AG08395 (cell line): ENCODE measurements around the gene HLF.

Experiments used
- DNase-seq: peaks from one replicate; pipeline ENCODE4 v3.0.0; 2012; ENCODE audit warnings: mixed read lengths, low spot score

HLF gene

DNA sequence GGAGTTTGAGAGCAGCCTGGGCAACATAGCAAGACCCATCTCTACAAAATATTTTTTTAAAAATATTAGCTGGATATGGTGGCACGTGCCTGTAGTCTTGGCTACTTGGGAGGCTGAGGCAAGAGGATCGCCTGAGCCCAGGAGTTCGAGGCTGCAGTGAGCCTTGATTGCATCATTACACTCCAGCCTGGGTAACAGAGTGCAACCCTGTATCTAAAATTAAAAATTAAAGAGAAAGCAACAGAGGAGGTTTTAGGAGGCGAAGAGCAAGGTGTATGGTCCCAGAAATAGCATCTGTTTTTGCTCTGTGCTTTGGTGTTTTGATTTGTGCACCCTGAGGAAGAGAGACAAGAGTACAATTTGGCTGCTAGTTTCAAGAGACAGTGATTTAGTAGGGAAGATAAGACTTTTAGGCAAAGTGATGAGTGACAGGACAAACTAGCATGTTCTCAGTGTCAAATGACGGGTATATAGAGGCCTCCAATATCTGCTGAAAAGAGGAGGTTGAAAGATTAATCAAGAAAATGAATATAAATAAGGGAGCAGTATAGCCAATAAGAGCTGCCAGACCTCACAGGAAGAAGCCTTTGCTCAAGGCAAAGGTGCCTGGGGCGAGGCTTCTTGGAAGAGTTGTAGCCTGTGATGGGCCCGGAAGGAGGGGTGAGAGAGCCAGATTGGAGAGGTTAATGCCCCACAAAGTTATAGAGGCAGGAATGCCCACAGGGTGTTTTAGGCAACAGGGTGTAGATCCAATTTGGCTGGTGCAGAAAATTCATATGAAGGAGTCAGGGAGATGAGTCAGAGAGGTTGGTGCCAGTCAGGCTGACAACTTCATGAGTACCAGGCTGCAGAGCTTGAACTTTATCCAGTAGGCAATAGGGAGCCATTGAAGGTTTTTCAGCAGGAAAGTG lies 11.4 kb downstream of the HLF start:
- DNase-seq: peak; percentile 14

DNA sequence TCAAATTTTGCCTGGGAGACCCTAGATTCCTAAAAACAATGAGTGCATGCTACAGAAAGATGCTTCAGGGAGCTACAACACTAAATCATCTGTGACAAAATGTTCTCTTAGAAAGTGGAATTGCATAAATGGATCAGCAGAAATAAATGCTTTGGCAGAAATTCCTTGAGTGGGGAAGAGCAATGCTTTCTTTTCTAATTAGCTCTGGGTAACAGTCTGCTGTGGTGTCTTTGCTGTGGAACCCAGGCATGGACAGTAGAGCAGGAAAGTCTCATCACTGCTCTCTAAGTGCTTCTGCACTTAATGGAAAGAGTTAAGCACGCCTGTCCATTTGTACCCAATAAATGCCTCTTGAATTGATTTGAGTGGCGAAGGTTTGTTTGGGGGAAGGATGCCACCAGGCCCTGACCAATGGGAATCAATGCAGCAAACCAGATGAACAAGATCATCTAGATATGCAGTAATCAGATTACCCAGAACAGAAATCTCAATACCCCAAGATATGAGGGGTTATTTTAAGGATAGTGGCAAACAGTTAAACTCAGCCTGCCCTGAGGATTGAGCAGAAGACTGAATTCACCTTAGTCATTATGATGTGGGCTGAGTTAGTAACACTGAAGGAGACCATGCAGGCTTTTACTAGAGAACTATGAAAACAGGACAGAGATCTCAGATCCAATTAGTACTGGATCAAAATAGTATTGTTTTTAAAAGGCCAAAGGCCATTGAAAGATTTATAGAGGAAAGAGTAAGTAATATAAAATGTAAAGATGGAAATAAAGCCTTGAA lies 13.6 kb downstream of the HLF start:
- DNase-seq: no peak

DNA sequence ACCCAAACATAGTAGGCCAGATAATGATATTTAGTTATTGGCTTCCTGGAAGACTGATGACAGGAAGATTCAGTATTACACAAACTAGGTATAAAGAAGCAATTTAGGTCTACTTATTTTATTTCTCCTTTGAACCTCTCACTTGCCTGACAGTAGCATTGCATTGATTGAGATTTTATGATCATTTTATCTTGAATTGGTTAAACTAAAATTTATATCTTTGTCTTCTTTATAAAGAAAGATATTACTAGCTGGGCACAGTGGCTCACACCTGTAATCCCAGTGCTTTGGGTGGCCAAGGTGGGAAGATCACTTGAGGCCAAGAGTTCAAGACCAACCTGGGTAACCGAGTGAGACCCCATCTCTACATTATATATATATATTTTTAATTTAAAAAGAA lies 14.4 kb downstream of the HLF start:
- DNase-seq: no peak

DNA sequence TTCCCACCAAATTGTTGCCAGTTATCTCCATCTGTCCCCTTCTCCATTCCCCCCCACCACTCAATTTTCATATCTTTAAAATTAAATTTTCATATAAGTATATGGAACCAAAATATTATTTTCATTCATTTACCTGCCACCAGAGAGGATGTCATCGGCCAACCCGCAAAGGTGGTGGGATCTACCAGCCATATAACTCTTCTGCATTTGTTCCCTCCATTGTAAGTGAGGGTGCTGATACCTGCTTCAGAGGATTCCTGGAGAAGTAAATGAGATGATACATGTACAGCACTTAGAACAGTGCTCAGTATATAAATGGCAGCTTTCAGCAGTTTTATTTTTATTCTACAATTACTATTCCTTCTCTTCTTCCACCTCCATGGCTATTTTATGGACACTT lies 15.0 kb downstream of the HLF start:
- DNase-seq: no peak

DNA sequence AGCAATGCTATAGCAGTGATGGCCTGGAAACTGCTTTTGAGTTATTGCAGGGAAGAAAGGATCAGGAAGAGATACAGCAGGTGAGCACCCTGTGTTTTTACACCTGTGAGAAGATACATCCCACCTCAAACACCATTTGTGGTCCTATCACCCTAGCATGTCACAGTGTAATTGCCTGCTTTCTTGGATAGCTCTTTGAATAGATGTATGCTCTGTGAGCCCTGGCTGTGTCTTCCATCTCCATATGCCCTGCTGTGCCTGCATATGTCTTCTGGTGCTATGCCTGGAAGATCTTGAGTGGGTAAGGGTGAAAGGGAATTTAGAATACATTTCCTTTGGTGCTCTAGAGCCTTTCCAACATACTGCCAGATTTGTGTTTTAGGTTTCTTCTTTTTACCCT lies 15.5 kb downstream of the HLF start:
- DNase-seq: no peak

DNA sequence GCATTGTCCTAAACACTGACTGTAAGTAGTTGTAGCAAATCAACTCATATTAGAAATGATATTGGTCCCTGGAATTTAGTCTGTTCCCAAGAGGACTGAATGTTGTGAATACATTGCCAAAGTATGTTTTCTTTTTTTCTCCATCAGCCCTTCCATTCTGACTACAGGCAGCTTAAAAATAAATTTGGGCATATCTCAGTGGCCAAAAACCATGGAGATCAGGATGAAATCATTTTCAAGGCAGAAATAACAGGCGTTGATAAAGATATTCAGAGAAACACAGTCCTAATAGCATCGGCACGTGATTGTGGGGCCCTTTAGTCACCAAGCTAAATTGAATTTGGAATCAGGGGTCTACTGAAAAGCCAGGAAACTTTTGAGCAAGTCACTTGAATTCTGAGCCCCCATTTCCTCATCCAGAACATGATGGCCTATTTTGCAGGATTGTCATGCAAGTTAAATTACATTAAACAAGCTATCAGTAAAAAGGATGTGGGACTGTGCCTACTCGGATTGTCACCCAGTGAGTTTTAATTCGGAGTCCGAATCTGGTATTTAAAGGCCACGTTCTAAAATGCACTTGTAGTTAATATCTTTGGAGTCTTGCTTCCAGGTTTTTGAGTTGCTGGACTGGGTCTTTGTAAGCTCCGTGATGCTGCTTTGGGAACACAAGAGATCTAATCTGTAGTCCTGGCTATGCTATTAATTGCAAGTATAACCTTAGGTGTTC lies 17.1 kb downstream of the HLF start:
- no peak for DNase-seq

DNA sequence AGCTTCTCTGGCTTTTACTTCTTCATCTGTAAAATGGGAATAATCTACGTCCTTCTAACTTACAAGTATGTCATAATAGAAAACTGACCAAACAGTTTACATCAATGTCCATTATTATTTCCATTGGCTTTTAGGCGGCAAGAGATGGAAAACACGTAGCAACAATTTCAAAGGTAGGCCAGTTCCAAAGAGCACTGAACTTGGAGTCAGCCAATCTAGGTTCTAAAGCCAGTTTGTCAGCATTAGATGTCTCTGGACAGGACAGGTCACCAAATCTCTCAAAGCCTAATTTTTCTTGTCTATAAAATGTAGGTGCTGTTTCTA lies 17.6 kb downstream of the HLF start:
- no peak for DNase-seq

DNA sequence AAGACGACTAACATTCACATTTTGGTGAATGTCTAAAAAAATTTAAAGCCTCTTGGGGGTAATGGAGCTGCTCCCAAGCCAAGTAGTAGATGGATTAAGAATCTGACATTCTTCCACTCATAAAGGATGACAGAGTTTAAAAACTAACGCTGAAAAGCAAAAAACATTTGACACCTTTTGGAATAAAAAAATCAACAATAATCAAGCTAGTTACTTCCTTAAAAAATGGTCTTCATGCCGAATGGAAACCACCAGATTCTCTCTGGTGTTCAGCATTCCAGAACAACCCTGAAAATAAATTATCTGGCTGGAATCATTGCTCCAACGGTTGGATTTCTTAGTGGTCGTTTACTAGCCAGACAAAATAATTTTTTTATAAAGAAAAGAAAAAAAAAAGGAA lies 18.0 kb downstream of the HLF start:
- no peak for DNase-seq

DNA sequence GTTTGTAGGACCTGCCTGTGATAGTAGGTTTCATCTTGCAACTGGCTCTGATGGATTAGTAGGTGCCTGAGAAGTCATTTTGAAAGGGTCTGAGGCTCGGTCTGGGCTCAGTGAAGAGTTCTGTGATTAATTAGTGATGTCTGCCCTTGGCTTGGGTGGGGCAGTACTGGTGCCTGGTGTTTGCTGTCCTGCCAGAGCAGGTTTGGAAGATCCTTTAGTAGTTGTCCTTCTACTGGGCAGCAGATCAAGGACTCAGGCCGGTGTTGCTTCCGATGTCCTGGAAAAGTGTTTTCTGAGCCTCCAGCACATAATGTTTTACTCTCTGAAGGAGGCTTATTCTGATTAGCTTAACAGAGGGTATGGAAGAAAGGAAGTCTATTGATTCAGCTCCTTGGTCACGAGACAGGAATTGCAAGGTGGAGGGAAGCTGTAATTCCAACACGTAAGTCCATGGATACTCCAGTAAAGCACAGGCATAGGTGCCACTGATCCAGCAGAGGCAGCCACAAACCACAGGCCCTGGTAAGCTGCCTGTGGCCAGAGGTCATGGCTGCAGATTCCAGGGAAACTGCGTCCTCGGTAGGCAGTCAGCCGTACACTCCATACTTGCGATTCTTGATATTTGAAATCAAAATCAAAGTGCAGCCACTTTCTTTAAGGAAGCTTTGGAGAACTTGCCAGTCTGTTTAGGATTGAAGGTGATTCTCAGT lies 18.7 kb downstream of the HLF start:
- no peak for DNase-seq

DNA sequence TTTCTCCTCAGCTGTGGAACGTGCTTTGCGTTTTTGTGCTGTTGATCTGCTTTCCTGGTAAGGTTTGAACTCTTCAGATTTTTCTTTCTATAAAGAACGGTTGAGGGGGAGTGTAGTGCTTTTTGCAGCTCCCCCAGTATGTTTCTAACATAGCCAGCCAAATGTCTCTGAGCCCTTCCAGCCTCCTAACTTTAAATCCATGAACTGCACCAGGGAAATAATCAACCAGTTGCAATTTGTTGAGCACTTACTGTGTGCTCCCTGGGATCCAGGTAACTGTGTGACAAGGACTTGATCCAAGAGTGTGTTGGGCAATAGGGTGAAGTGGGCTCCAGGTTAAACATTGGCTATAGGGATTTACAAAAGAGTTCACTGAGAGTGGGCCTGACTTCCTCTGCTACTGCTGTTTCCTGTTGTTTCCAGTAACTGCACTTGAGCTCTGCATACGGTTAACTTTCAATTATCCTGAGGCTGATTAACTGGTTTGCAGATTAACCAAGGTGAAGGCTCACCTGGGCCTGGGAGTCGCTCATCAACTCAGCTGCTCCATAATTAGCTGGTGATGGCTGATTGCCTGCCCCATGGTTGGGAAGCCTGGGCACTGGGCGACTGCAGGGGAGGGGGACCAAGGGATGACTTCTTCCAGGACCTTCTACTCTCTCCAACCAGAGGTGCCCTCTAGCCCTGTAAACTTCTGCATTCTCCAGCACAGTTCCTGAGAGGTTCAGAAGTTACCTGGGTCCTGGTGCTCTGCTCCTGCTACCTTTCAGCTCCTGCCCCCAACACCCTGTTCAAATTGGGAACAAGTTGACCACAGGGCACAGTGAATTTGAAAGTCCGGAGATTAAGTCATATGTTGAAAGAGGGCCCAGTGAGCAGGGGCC lies 19.5 kb downstream of the HLF start:
- no peak for DNase-seq

DNA sequence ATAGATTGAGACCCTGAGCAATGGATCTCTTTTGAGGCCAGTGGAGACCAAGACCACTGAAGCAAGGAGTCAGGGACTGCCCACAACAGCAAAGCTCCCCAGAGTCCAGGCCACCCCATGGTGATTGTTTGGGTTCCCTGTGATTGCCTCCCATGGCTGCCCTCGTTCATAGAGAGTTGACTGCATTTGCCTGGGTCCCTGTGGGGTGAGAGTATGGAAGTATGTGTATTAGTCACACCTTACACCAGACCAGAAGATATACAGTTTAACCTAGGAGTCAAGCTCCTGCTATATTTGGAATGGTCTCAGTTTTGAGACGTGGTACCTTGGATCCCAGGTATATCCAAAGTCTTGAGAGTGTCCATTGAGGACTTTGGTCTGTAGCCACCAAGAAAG lies 20.2 kb downstream of the HLF start:
- DNase-seq: no peak

DNA sequence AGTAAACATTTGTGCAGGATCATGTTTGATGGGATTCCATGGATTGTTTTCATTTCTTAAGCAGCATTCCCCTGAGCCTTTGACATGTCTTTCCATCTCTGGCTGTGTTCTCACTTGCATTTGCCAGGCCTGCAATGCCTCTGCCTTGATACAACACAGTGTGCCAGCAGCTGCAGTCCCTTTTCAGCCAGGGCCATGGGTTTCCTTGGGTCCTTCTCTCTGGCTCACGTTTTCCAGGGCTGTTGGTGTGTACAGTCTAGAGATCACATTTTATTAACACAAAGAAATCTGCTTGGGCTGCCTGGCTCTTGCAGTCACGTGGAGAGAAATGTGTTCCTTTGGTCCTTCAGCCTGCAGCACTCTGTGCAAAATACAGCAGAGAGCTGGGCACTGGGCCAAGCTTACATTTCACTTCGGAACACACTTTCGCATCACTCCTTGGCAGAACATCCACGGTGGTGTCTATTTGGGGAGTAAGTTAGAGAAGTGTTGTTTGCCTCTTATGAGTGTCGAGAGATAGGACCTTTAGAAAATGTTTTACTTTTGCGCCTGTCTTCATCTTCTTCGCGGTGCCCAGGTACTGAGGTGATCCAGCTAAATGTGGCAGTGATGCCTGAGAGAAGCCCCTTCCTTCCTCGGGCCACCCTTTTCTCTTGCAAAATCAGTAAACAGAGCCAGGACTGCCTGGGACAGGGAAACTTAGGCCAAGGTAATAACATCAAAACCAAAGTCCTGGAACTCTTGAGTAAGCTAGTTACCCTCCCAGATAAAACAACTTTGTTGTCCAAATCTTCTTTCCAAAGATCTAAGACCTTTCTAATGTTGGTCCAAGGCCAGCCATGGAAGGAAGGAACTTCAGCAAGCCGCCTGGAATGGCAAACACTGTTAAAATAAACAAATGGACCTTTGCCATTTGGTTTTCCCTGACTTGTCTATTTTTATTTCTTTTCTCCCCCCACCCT lies 20.9 kb downstream of the HLF start:
- peak; percentile 38 for DNase-seq

DNA sequence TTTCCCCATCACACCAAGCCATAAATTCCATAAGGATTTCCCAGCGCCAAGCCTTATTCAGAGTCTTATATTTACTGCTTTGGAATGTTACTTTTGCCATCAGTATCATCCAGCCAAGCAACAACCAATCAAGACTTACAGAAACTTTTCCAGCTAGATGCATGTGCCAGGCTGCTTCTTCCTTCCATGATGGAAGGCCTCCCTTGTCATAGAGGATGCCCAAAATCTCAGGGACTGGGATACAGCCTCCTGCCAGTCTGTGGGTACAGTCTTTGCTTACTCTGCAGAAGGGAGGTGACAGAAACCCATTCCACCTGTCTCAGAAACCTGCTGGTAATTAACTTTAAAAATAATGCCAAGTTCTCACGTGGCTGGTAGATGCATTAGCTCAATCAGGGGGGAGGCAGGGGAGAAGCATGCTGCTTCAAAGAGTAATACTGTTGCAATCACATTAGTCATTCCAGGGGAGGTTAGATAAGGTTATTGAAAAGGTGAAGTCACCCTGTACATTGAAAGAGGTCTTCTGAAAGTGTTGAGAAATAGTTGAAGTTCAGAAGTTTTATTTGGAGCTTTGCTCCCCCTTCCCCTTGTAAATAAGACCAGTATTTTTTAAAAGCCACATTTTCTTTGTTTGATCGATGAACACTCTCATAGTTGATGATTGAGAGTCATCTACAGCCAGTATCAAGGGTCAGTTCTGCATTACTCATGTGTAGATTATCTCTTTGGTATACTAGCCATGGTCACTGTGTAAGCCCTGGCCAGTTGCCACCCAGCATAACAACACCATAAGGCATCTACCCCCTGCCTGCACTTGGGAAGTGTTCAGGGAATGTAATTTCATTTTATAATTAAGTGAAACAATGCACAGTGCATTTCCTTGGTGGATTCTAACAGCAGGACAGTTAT lies 22.2 kb downstream of the HLF start:
- no peak for DNase-seq

DNA sequence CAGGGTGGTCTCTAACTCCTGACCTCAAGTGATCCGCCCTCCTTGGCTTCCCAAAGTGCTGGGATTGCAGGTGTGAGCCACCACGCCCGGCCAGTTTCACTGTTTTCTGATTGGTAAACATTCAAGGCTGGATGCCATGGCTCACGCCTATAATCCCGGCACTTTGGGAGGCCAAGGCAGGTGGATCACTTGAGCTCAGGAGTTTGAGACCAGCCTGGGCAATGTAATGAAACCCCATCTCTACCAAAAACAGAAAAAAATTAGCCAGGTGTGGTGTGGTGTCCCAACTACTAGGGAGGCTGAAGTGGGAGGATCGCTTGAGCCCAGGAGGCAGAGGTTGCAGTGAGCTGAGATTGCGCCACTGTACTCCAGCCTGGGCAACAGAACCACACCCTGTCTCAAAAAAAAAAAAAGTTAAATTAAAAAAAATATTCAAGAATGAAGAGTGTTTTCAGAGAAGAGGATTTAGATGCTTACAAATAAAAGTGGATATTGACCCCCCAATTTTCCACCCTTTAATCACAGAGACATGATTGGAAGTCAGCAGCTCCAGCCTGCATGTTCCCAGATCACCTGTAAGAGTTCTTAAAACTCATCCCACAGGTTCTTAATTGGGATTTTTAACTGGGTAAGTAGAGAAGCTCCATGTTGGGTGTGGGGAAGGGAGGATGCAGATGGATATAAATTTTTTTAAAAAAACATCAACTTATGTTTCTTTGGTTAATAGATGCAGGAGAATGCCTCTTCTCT lies 23.8 kb downstream of the HLF start:
- no peak for DNase-seq

DNA sequence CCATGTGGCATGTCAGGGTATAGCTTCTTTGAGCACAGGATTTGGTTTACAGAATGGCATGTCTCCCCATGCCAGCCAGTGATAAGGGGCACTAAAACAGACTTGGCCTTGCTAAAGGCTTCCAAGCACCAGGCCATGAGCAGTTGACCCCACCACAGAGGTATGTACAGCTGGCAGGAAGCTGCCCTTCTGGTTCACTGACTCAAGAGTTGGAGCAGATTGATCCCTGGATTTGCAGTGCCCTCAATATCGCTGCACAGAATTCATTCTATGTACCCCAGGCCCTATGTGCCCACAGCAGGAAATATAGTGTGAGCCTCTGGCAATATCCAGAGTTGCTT lies 24.3 kb downstream of the HLF start:
- no peak for DNase-seq

DNA sequence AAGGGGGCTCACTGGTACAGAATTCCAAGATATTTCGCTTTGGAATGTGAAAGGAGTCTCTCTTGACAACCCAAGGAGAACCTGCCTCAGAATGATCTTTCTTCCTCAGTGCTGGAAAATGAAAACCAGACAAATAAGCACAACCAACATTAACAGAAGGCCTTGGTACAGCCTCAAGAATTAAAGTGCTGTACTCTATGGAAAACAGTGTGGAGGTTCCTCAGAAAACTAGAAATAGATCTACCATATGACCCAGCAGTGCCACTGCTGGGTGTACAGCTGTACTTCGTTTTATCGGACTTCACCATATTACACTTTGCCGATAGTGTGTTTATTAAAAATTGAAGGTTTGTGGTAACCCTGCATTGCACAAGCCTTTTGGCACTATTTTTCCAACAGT lies 25.2 kb downstream of the HLF start:
- DNase-seq: no peak

DNA sequence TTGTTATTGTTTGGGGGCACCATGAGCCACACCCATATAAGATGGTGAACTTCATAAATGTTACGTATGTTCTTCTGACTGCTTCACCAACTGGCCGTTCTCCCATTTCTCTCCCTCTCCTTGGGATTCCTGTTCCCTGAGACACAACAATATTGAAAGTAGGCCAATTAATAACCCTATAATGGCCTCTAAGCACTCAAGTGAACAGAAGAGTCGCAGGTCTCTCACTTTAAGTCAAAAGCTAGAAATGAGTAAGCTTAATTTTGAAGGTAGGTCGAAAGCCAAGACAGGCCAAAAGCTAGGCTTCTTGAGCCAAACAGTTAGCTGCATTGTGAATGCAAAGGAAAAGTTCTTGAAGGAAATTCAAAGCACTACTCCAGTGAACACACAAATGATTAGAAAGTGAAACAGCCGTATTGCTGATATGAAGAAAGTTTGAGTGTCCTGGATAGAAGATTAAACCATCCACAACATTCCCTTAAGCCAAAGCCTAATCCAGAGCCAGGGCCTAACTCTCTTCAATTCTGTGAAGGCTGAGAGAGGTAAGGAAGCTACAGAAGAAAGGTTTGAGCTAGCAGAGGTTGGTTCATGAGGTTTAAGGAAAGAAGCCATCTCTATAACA lies 25.8 kb downstream of the HLF start:
- no peak for DNase-seq

DNA sequence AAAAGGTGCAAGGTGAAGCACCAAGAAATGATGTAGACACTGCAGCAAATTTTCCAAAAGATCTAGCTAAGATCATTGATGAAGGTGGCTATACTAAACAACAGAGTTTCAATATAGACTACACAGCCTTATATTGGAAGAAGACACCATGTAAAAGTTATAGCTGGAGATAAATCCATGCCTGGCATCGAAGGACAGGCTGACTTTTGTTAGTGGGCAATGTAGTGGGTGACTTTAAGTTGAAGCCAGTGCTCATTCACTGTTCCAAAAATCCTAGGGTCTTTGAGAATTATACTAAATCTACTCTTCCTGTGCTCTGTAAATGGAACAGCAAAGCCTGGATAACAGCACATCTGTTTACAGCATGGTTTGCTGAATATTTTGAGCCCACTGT lies 26.4 kb downstream of the HLF start:
- DNase-seq: no peak
